GM19239 (cell line): ENCODE results near the gene AMMECR1.

Source experiments
- DNase-seq: peaks from one replicate; pipeline ENCODE4 v3.0.0; 2011; ENCODE audit warnings: low spot score; ENCODE audit not compliant: insufficient read length
- FAIRE-seq: peaks from 2 replicates; lab custom pipeline; 2011; peaks lifted over from hg19 to GRCh38; lab: Jason Lieb, UNC

Gene AMMECR1

DNA sequence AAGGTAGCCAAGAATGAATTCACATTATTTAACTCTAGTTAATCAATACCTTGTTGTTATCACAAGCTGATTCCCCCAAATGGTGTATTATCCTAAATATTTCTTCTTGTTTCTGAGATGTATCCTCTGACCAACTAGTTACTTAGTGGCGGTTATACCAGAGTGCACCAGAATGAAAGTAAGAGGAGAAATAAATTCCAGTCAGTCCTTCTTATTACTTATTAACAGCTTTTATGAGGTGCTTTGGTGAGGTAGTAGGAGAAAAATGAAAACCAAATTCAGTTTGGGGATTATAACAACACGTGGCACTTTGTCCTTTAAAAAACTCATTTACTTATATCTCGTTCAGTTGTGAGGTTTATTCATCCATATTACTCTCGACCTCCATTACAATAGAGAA is 101.9 kb downstream of the AMMECR1 start:
- FAIRE-seq (no peak), DNase-seq (no peak)

DNA sequence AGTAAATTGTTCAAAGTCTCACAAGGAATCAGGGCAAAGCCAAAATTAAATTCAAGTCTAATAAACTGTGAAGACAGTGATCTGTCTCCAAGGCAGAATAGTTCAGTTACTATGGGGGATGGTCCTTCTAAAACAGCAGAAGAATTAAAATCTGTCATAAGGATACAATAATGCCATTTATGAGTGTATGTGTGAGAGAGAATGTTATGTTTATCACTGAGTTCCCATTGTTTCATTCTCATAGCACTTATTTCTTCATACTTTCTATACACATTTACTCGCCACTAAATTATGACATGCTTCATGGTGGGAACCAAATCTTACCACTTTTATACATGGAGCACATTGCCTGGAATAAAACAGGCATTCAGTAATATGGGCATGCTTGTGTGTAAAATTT is 102.5 kb downstream of the AMMECR1 start:
- DNase-seq: no peak
- FAIRE-seq: no peak

DNA sequence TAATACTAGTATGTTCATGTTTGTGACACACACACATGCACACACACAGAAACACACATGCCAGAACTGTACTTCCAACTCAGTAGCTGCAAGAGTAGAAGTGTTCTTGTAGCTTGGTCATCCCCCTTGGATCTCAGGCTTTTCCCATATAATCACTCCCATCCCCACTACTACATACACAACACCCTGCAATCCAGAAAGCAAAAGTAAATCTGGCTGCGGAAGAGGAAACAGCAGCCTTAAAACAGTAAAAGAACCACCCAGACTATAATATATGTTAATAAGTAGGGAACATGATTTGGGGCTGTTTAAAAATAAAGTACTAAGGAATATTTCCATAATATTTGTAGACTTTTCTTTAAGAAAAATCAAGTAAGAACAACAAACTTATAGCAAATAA is 103.2 kb downstream of the AMMECR1 start:
- FAIRE-seq: no peak

DNA sequence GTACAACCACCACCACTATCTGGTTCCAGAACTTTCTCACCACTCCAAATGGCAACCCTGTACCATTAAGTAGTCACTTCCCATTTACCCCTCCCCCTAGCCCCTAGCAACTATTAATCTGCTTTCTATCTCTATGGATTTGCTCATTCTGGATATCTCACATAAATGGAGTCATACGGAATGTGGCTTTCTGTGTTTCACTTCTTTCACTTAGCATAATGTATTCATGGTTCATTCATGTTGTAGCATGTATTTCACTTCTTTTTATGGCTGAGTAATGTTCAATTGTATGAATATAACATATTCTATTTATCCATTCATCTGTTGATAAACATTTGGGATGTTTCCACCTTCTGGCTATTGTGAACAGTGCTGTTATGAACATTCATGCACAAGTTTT is 104.7 kb downstream of the AMMECR1 start:
- FAIRE-seq (no peak), DNase-seq (no peak)

More for the DNA sequence above, 103.2 kb downstream of the AMMECR1 start:
- DNase-seq: no peak

DNA sequence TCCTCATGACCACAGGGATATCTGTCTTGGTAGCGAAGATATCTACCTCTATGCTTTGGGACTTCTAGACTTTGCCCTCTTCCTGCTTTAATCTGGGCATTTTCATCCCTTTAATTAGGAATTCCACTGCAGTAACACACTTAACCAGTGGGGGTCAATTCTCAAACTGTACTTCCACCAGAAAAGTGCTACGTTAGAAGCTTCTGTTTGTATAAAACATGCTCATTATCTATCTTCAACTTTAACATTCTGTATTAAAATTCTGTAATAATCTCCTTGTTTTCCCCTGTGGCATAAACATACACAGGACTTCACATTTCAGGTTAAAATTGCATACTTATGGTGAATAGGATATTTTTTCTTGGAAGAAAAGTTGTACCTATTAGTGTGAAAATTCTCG is 105.6 kb downstream of the AMMECR1 start:
- FAIRE-seq (no peak), DNase-seq (no peak)

DNA sequence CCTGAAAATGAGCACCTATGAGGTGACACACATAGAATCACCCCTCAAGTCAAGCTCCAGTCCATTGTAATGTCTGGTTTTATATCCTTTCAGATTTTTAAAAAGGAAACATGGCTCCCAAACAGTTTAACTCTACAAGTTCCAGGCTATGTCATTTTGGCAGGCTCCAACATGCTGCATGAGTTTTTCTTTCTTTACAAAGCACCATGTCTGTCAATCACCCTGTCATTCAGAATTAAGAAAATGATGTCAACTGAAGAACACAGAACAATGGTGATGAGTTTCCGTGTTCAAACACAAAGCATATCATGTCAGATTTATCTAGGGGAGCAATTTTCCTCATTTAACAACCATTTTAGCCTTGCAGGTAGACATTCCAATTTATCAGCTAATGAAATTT is 106.5 kb downstream of the AMMECR1 start:
- no peak for DNase-seq
- FAIRE-seq: no peak

DNA sequence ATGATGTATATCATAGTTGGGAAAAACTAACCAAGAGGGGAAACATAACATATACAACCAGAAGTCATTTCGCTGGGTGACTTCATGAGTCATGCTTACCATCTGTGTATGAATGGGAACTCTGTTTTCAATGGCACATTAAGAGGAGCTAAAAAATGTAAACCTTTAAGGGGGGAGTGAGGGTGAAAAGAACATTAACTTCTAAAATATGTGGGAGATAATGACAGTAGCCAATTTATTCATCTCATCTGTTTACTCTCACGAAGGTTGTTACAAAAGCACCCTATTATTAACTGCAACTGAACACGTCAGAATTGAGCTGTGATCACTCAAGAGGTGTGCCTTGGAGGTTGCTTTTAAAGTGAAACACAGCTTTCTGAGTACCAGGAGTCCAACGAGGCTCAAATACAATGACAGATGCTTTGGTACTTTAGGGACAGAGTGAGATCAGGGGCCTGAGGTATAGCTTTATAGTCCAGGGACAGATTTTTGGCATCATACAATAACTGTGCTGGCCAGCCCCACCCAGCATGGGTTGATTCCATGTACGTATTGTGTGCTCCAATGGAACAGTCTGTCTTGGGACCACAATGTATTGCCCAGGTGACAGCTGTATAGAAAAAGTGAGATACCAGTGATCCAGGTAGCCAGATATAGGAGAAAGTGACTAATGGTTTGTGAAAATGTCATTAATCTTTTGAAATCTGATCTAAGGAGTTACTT is 107.3 kb downstream of the AMMECR1 start:
- FAIRE-seq (no peak), DNase-seq (no peak)

DNA sequence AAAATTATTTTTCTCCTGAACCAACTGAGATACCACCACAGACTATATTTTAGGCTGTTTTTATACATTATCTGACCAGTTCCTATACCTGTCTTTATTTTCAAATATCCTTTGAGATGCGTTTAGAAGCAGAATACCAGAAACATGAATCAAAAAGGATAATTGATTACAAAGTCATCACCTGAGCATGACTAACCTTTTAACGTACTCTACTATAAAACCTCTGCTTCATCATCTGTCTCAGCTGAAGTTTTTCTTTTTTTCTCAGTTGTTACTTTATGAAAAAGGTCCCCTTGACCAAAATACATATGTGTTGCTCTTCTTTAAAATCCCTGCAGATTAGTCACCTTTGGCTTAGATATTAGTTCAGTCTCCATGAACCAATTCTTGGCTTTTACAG is 109.8 kb downstream of the AMMECR1 start:
- no peak for DNase-seq
- peak; percentile 48 for FAIRE-seq

DNA sequence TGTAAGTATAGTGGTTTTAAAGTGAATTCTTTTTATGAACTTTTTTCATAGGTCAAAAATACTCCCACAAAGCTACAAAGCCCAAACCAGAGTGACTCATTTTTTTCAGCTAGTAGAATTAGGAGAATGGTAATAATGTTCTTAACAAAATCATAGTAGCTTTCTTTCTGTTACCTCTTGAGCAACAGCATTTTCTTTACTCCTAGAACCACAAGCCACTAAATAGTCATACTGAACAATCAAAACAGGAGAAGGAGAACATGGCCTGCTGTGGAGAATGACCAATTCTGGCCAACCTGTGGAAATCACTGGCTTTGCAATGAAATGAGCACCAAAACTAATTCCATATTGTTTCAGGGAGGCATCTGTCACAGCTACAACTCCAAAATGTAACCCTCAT is 112.9 kb downstream of the AMMECR1 start:
- no peak for FAIRE-seq

DNA sequence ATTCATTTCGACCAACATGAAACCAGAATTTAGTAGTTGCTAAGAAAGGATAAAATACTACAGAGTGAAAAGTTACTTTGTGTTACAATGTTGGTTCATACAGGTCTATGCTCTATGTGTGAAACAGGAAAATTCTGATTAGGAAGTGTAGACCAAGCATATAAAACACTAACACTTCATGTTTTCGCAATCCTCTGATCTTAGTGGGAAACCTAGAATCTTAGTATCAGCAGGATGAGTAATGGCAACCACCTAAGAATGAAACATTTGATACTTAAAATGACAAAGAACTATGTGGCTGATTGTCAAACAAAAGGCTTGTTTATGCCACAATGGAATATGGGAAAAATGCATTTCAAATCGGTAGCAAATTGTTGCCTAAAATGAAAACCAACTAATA is 116.1 kb downstream of the AMMECR1 start:
- FAIRE-seq (peak; percentile 21), DNase-seq (no peak)

More for the DNA sequence above, 112.9 kb downstream of the AMMECR1 start:
- DNase-seq: no peak

DNA sequence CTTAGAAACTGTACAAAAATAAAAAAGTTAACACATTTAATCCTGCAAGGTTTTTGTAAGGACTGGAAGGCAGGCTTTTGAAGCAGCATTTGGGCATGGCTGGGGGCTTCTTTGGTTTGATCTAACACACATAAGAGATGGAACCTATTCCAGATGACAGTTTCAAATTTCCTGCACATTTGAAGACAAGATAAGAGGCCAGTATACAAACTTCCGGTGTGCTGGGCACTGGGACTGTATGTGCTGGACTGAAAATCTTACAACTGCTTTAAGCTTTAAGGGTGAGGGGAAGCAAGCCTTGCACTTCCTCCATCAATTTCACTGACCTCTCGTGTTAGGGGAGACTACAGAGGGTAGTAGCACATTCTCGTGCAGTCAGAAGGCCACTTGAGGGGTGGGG is 122.9 kb downstream of the AMMECR1 start:
- DNase-seq (no peak), FAIRE-seq (no peak)

DNA sequence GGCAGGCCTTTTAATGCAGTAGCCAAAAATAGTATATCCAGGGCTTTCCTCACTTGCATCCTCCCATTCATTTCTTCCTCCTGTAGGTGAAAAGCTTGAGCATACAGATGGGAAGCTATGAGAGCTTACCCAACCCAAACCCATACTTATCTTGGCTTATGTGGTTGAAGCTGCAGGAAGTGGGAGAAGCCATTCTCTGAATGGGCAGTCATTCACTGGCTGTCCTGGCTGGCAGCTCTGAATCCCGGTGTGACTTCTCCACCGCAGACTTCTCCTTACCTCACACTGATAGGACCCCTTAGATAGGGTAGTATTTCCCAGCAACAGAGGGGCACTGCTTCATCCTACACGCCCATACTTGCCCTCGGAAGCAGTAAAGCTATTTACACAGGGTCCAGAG is 125.4 kb downstream of the AMMECR1 start:
- DNase-seq: no peak
- no peak for FAIRE-seq

DNA sequence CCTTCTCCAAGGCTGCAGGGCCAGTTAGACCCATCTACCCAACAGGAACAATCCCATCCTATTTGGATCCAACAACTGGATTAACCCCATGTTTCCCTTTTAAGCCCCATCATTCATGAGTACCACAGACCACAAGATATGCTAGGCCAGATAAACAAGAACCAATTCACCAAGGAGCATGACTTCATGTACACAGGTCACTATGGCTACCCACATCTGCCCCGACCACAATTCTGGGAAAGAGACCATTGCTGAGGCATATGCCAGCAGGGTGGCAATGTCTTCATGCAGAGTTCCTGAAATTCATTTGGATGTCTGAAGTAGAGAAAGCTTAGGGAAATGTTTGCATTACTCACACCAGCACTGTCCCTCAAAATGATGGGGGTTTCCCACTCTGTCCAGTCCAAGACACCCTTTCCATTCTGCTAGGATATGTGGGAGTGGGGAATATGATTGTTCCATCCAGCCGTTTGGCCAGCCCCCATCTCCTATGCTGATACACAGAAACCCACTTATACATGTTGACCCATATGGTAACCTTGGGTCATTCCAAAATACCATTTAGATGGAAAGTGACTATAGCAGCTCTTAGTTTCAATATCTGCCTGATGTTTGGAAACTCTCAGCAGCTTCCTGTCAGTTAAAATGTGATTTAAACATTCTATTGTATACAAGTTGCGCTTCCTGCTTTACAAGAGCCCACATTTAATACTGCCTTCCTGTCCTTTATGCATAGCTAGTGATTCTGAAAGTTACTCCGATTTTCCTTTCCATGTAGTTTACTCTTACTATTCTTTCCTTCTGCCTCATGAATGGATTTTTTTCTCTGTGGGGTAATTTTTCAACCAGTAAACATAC is 129.0 kb downstream of the AMMECR1 start:
- FAIRE-seq (peak; percentile 63), DNase-seq (no peak)

DNA sequence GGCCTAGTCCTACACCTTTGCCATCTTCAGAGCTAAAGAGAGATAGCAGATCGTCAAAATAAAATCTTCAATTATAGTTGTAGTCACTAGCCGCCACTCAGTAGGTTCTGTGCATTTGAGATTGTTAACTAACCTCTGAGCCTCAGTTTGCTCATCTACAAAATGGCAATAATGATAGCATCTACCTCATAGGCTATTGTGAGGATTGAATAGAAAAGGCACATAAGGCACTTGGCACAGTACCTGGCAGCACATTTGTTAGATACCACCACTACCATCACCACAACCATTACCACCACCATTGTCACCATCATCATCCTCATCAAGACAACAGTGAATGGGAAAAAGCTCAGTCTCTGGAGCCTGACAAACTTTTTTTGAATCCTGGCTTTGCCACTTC is 134.6 kb downstream of the AMMECR1 start:
- FAIRE-seq (no peak), DNase-seq (no peak)

DNA sequence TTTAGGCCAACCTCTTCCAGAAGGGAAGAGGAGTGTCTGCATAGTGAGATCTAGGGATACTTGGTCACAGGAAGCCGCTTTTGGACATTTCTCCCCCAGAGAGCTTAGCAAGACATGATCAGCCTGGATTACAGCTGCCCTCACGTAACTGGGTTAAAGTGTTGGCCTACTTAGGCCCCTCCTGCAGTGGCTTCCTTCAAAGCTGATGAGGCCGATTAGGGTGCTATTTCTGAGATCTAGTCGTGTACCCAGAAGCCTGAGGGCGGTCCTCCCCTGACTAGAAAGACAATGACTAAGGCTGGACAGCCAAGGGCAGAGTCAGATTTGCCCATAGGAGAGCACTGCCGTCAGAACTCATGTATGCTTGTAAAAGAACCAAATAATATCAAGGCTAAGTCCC is 135.0 kb downstream of the AMMECR1 start:
- no peak for DNase-seq
- FAIRE-seq: no peak

DNA sequence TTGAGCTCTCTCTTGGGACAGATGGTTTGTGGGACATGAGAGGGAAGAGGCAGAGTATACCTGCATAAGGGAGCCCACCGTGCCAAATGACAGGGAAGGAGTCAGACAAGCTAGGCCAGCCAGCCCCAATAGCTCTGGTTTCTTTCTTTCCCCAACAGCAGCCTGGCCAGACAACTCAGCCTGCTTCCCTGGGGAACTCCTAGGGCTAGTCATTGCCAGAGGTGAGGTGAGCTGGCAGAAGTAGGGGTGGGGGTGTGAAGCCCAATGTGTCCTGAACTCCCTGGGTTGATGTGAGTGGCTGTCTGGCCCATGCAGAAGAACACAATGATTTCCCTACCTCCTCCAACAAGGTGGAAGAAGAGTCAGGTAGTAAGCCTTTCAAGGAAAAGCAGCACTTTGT is 135.5 kb downstream of the AMMECR1 start:
- FAIRE-seq (no peak), DNase-seq (no peak)

DNA sequence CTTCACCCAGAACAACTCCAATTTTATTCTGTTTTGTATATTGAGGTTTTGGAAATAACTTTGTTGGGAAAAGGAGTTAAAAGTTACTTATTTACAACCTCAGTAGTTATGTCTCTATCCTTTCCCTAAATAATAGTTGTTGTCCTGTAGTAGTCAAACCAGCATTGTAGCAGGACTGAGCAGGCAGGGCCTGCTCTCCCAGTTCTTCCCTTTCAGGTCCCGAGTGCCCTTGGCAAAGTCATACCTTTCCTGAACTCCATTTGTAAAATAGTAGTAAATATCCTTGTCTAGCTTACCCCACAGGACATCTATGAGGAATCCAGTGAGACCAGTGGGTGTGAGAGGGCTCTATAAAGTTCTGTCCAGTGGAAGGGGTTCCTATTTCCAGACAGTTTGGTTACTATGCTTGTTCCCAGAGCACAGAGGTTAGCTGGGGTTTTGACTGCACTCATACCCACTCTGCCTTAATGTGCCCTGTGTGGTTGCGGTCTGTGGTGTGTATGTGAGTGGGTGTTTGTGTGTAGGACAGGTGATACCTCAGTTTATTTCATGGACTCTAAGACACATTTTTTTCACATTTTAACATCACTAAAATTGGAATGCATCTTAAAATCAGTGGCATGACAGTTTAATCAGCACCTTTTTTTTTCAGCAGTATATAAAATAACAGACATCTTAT is 136.3 kb downstream of the AMMECR1 start:
- no peak for DNase-seq
- FAIRE-seq: no peak

DNA sequence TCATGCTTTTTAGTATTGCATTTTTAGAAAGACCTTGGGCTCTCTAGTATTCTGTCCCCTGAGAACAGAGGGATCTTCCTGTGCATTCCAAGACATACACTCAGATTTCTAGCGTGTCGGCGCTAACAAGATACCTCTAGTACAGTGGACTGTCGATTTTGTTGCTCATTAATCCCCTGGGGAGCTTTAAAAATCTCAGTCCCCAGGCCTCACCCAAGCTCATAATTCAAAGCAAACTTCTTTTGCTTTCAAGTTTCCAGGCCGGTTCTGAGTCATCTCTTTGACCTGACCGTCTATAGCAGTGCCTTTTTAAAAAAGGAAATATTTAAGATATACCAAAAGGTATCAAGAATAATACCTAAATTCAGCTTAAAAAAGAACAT is 137.0 kb downstream of the AMMECR1 start:
- DNase-seq (peak; percentile 8), FAIRE-seq (peak; percentile 76)

DNA sequence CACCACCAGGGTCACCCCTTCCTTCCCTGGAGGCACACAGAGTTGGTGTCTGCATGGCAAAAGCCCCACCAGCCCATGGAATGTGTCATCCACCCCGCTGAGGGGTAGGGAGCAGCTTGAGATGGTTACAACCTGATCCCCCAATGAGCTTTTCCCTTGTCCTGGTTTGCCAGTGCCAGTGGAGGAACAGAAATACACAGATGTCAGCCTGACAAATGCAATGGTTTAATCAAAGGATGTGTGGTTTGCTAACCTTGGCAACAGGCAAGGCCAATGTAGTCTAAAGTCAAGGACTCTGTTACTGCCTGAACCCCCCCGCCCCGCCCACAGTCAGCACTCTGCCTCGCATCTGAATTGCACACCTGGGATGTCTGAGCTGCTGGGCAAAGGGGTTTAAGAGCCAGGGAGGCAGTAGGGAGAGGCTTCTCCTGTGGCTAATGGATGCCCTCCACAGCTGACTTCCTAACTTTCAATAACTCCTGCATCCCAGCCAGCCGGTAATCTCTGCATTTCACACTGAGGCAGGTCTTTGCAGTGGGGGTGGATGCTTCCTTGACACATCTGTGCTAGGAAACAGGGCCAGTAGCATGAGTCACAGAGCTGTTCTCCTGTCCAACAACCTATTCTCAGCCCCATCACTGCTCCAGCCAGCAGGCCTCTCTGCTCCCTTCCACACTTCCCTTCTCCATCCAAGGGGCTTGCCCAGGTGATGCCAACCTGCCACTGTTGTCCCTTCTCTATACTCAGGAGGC is 137.5 kb downstream of the AMMECR1 start:
- DNase-seq (no peak), FAIRE-seq (no peak)

DNA sequence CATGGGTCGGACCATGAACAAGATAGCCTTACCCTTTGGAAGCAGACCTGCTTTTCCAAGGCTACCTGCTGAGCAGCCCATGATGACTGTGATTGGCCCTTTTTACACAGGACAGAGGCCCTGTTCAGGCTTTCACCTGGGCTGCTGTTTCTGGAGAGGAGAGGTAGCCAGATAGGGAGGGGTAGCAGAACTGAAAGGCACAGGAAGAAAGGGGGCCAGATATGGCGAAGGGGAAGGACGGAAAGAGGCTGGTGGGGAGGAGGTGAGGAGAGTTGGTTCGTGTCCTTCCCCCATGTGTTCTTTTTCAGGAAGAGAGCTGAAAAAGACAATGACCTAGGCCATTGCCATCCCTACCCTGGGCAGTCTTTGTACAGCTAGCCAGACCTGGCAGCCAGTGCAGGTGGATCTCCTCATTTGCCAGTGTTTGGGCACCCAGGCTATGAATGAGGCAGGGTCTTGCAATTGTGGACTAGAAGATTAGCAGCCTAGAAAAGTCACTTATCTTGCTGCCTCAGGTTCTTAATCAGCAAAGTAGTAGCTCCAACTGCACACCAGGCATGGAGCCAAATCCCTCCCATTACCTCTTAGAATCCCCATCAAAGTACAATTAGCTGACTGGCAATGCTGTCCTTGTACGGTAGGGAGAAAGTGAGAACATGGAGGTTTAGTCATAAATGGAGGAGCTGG is 139.6 kb downstream of the AMMECR1 start:
- DNase-seq (no peak), FAIRE-seq (peak; percentile 18)
